Measurements from ENCODE around the gene CCDC57.

Gene CCDC57

GRCh38 chr17:82245134-82246039 is 32.7 kb upstream of the CCDC57 start:
- no peak for DNase-seq

DNA sequence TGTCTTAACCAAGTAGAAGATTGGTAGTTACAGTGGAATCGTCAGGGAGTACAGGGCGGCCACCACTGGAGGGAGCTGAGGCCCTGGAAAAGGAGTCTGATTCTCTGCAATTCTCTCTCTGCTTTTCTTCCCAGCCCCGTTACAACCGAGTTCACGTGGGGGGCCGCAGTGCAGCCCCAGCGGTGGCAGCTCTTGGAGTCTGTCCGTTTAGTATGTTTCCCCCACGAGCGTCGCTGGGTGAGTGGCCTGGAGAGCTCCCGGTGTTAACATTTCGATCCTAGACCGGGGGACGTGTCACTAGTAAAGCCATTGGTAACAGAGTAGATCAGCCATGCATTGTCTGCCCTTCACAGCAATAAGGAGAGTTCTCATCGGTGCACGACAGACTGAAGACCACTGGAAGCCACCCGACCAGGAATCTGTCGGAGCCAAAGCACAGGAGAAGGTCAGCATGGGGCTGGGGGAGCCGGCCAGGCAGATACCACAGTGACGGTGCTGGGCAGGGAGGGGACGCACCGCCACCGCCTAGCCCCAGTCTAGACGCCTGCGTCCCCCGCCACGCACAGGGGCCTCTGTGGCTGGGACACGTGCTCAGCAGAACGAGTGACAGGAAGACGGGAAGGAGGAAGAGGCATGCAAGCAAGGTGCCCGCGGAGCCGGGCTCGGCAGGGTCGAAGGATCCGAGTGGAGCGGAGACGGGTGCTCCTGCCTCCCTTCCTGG is 31.9 kb upstream of the CCDC57 start:
- no peak for DNase-seq

DNA sequence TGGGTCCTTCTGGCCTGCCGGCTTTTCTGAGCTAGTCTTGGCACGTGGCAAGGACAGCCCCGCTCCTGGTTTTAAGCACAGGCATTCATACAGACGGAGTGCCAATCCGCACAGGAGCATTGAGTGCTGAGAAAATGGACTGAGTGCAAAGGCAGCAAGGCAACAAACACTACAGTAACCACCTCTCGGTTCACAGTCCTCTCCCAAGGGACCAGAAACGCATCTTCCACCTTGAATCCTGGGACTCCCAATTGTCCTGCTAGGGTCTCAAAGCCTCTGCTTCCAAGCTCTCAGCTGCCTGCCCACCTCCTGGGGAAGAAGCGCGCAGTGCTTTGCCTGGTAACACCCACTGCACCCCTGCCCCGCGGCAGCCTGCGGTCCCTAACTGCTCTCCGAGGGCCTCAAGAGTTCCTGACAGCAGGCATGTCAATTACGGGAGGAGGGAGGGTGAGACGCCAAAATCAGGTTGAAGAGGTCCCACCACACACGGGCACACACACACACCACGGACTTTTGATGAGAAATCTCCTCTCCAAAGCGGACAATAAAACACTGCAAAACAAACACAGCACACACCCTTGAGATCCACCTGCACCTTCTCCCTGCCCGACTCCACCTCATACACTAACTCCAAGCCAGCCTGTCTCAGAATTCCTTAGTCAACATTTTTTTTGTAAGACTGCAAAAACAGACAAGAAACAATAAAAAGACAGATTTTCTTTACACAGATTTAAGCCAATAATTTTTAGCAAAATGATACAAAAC is 31.2 kb upstream of the CCDC57 start:
- DNase-seq: no peak

DNA sequence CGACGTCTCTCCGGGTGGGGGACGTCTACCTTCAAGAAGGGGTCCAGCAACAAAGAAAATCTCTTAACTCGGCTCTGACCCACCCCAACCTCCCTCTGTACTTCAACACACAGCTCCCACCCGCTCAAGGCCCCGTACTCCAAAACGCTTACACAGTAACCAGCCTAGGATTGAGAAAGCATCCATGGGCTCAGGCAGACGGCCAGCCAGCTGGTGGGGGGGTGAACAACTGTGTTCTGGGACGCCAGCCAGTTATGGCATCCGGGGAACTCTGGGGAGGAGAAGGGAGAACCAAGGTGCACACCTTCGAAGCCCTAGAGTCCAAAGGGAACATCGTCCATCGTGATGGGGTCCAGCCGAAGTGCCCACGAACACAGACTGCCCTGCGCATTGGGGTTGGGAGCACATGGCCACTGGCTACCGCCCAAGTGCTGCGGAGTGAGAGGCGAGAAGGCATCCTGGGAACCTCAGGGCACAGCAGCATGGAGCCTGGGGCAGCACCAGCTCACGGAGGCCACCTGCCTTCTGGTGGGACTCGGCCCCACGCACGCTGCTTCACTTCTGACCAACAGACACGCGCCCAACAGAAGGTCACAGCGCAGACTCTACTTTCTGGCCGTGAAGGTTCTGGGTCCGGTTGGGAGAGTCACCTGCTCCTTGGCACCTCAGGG is 30.5 kb upstream of the CCDC57 start:
- DNase-seq: no peak

DNA sequence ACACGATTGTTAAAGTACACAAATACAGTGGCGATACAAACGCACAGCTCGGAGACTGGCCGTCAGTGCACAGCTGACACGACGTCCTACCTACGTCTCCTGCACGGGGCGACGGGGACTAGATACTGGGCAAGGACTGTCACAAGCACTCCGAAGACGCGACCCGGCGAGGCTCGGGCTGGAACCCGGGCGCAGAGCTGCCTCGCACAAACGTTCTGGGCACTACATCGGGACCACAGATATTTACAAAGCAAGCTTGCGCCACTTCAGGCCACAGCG is 30.0 kb upstream of the CCDC57 start:
- no peak for DNase-seq

- no peak for DNase-seq
Observed at GRCh38 chr17:82241926-82242697, 29.5 kb upstream of the CCDC57 start.

- DNase-seq: no peak
Observed at GRCh38 chr17:82241183-82241925, 28.7 kb upstream of the CCDC57 start.

DNA sequence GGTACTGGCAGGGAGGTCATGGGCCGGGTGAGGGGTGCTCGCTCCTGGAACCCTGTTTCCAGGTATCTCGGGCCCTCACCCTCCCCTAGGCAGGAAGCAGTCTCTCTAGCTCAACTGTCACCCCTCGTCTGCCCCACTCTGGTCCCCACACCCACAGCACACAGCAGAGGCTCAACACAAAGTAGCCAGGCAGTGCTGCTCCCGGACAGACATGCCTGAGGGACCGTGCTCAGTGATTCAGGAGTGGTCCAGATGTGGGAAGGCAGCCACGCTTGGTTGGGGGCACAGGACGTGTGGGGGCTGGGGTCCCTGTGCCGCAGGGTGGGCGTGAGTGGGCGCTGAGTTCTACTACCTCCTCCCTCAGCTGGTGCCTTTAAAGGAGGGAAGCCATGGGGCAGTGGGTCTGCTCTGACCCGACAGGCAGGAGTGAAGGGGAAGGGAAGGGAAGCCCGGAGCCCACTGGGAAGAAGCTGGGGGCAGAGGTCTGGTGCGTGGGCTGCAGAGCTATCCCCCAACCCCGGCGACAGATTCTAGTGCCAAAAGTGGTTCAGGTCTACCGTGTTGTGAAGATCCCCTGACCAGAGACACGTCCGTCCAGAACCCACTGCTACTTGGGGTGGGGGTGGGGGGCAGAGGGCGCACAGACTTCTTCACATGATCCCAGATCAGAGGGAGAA is 28.0 kb upstream of the CCDC57 start:
- DNase-seq: no peak

DNA sequence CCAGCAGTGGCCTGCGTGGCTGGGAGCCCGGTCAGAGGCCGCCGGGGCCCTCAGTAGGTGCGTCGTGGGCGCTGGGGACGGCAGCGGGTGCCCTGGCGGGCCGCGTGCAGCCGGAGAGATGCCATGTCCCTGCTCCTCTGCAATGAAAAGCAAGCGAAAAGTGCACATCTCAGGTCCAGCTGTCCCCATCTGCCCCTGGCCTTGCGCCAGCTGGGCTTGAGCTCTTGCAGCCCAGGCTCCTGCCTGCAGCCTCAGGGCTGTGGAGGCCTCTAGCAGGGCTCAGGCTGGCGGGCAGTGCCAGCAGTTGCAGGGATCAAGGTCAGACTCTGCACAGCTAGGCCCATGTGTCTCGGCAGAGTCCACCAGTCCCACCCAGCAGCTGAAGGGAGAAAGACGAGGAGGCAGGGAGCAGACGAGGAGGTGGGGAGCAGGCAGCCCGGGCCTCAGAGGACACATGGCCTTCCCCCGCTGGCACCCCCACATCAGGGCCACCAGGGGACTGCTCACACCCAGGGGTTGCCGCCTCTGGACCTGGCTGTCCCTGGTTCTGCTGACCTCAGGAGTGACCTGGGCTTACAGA is 27.4 kb upstream of the CCDC57 start:
- no peak for DNase-seq

DNA sequence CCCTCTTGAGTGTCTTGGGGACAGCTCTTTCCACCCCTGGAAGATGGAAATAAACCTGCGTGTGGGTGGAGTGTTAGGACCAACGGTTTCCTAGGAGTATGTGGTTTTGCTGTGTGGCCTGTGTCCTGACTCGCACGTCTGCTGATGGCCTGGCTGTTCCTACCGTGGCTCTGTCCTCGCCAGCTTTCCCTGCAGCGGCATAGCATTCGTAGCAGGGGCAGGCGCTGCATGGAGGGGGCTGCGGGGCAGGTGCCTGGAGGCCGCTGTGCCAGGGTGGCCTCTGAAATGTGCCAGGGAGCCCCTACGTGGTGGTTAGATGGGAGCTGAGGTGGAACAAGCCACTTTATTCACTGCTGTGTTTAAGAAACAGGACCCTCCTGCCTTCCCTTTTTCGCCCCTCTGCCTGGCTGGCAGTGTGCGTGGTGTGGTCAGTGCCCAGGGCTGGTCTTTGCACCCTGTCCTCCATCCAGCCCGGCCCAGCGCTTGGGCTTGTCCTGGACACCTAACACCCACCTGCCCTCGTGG is 26.8 kb upstream of the CCDC57 start:
- no peak for DNase-seq

DNA sequence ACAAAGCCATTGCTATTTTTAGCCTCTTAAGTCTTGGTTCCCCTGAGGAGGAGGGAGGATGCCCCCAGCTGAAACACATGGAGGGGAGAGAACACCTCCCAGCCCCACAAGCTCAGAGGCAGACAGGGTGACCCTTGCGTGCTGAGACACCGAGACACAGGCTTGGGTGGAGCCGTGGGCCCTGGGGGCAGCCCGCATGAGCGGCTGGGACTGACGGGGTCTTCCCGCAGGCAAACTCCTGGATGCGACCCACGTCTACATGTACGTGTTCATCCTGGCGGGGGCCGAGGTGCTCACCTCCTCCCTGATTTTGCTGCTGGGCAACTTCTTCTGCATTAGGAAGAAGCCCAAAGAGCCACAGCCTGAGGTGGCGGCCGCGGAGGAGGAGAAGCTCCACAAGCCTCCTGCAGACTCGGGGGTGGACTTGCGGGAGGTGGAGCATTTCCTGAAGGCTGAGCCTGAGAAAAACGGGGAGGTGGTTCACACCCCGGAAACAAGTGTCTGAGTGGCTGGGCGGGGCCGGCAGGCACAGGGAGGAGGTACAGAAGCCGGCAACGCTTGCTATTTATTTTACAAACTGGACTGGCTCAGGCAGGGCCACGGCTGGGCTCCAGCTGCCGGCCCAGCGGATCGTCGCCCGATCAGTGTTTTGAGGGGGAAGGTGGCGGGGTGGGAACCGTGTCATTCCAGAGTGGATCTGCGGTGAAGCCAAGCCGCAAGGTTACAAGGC is 26.0 kb upstream of the CCDC57 start:
- peak; percentile 63 for DNase-seq

DNA sequence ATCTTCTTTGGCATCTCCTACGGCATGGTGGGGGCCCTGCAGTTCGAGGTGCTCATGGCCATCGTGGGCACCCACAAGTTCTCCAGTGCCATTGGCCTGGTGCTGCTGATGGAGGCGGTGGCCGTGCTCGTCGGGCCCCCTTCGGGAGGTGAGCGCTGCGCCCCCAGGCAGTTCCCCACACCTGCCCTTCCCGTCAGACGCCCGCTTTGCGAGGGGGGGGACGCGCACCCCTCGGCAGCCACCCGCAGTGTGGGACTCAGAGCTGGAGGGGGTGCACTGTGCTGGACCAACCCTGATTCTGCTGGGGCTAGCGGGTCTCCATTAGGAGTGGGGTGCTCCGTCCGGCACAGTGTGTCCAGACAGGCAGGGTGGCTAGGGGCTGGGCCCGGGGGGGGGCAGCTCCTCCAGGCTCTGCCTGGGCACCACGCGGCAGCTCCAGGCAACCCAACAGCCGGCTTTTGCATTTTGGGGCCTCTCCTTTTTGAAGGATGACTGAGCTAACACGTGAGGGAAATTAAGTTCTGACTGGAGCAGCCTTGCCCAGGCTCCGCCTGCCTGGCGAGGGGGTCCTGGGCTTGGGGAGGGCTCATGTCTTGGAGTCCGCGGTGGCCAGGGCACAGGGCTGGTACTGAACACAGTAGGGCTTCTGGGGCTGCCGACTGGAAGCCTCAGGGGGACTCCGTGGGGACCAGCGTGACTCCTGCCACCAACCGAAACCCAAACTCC is 25.3 kb upstream of the CCDC57 start:
- DNase-seq: no peak

DNA sequence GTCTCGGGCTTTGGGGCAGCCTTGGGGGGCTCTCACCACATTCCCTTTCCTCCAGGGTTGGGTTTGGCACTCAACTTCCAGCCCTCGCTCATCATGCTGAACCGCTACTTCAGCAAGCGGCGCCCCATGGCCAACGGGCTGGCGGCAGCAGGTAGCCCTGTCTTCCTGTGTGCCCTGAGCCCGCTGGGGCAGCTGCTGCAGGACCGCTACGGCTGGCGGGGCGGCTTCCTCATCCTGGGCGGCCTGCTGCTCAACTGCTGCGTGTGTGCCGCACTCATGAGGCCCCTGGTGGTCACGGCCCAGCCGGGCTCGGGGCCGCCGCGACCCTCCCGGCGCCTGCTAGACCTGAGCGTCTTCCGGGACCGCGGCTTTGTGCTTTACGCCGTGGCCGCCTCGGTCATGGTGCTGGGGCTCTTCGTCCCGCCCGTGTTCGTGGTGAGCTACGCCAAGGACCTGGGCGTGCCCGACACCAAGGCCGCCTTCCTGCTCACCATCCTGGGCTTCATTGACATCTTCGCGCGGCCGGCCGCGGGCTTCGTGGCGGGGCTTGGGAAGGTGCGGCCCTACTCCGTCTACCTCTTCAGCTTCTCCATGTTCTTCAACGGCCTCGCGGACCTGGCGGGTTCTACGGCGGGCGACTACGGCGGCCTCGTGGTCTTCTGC is 24.6 kb upstream of the CCDC57 start:
- no peak for DNase-seq

- peak; percentile 71 for DNase-seq
Observed at GRCh38 chr17:82236142-82236971, 23.7 kb upstream of the CCDC57 start.

DNA sequence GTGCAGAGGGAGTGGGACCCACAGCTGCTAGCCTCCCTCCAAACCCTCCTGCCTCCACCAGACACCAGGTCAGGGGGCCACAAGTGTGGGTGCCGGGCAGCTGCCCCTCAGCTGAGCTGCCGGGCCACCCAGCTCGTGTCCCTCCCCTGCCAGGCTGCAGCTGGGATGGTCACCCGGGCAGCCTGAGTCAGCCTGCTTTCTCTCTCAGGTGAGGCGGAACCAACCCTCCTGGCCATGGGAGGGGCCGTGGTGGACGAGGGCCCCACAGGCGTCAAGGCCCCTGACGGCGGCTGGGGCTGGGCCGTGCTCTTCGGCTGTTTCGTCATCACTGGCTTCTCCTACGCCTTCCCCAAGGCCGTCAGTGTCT is 23.1 kb upstream of the CCDC57 start:
- no peak for DNase-seq

- DNase-seq: no peak
Observed at GRCh38 chr17:82235056-82235774, 22.6 kb upstream of the CCDC57 start.

Data from activated CD8-positive, alpha-beta memory T cell treated with anti-CD3 and anti-CD28 coated beads, Interleukin-2, amount 50 U/mL, for 4 hours (primary cell).